Activated CD4-positive, alpha-beta memory T cell treated with anti-CD3 and anti-CD28 coated beads for 36 hours (primary cell): ENCODE data around the gene FAM153A. TPM values are rescaled to one million over a fixed set of nuclear protein-coding genes. Genes with fewer than 3 reads are reported as not detected.
"Not testable (repeated sequence)": the region's sequence is repeated elsewhere in the genome, so short reads cannot be mapped to it uniquely, and the experiment has no call there.

Source experiments
- CTCF ChIA-PET: fragments of 350-600 bp; sonication (Branson Sonifier 250); formaldehyde crosslinking; loops from one replicate; lab custom pipeline; 2021; ENCODE audit warnings: antibody characterized with exemption, inconsistent platforms; lab: Charles Lee
- POLR2A ChIA-PET: fragments of 350-600 bp; sonication (Branson Sonifier 250); formaldehyde crosslinking; loops from one replicate; lab custom pipeline; 2021; ENCODE audit warnings: antibody characterized with exemption; lab: Charles Lee
- DNase-seq: peaks from one replicate; pipeline ENCODE4 v3.0.0-alpha.2; 2020
- H3K27ac Mint-ChIP-seq: one replicate; pipeline ENCODE4 v1.8.0; 2021; ENCODE audit warnings: mixed read lengths
- H3K27me3 Mint-ChIP-seq: one replicate; pipeline ENCODE4 v1.8.0; 2021; ENCODE audit warnings: mixed read lengths
- H3K36me3 Mint-ChIP-seq: one replicate; pipeline ENCODE4 v1.8.0; 2021; ENCODE audit warnings: mixed read lengths
- H3K4me1 Mint-ChIP-seq: one replicate; pipeline ENCODE4 v1.8.0; 2021; ENCODE audit warnings: low read depth, mixed read lengths
- H3K4me3 Mint-ChIP-seq: one replicate; pipeline ENCODE4 v1.8.0; 2021; ENCODE audit warnings: mild to moderate bottlenecking, mixed read lengths
- H3K9me3 Mint-ChIP-seq: one replicate; pipeline ENCODE4 v1.8.0; 2021; ENCODE audit warnings: mixed read lengths
- intact Hi-C: fragments of 100-400 bp; cut with micrococcal nuclease; formaldehyde crosslinking; loops from one replicate; pipeline ENCODE4 v1.15.1; 2023
- total RNA-seq, 2 experiments: library from RNA; stranded (reverse); gene quantifications; one replicate each; pipeline ENCODE4 v1.2.3, GENCODE V29; 2021

FAM153A gene
- total RNA-seq, 2 experiments from 2014 or later: 27.6 to 33.7 TPM

DNA sequence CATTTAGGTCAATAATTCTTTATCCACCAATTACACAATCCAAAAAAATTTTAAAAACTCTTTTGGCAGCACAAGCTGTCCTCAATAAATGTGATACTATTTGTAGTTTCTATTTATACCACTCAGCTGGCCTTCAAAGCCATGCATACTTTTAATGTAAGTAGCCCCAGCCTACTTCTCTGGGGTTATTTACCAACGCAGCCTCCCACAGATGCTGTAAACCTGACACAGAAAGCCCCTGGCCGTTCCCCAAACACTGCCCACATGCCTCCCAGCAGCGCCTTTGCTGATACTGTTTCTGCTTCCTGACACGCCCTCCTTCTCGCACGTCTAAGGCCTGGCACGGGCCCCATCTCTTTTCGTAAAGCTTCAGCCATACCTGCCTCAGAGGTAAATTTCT, 62.7 kb downstream of the FAM153A start:
- H3K27me3 Mint-ChIP-seq, H3K4me3 Mint-ChIP-seq, DNase-seq, intact Hi-C loops, POLR2A ChIA-PET, H3K4me1 Mint-ChIP-seq, H3K9me3 Mint-ChIP-seq, CTCF ChIA-PET, H3K36me3 Mint-ChIP-seq, H3K27ac Mint-ChIP-seq: not testable (repeated sequence)

DNA sequence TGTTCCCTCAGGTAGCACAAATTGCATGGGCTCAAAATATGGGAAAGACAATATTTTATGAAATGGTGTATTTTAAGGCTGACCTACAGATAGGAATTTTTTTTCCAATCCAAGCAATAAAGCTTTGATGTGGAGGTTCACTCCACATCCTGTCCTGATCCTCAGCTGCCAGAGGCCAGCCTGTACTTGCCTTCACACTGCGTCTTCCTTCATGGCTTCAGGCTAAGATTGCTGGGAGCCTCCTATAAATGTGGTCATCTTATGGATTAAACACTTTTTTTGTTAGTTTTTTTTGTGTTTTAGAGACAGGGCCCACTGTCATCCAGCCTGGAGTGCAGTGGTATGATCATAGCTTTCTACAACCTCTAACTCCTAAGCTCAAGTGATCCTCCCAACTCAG, 67.3 kb downstream of the FAM153A start:
- H3K4me1 Mint-ChIP-seq, POLR2A ChIA-PET, CTCF ChIA-PET, H3K9me3 Mint-ChIP-seq, DNase-seq, H3K4me3 Mint-ChIP-seq, H3K27ac Mint-ChIP-seq, H3K27me3 Mint-ChIP-seq, H3K36me3 Mint-ChIP-seq, intact Hi-C loops: not testable (repeated sequence)

DNA sequence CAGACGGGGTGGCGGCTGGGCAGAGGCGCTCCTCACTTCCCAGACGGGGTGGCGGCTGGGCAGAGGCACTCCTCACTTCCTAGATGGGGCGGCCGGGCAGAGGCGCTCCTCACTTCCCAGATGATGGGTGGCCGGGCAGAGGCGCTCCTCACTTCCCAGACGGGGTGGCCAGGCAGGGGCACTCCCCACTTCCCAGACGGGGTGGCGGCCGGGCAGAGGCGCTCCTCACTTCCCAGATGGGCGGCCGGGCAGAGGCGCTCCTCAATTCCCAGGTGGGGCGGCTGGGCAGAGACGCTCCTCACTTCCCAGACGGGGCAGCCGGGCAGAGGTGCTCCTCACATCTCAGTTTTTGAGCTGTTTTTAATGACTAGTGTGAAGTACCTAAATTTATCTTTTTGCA, 86.6 kb downstream of the FAM153A start:
- H3K27me3 Mint-ChIP-seq, intact Hi-C loops, H3K4me3 Mint-ChIP-seq, H3K27ac Mint-ChIP-seq, POLR2A ChIA-PET, H3K36me3 Mint-ChIP-seq, H3K4me1 Mint-ChIP-seq, DNase-seq, H3K9me3 Mint-ChIP-seq, CTCF ChIA-PET: not testable (repeated sequence)

DNA sequence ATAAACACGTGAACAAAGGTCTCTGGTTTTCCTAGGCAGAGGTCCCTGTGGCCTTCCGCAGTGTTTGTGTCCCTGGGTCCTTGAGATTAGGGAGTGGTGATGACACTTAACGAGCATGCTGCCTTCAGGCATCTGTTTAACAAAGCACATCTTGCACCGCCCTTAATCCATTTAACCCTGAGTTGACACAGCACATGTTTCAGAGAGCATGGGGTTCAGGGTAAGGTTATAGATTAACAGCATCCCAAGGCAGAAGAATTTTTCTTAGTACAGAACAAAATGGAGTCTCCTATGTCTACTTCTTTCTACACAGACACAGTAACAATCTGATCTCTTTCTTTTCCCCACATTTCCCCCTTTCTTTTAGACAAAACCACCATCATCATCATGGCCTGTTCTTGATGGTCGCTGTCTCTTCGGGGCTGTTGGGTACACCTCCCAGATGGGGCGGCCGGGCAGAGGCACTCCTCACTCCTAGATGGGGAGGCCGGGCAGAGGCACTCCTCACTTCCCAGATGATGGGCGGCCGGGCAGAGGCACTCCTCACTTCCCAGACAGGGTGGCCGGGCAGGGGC, 87.3 kb downstream of the FAM153A start:
- H3K36me3 Mint-ChIP-seq, H3K27ac Mint-ChIP-seq, H3K4me3 Mint-ChIP-seq, H3K9me3 Mint-ChIP-seq, CTCF ChIA-PET, intact Hi-C loops, DNase-seq, POLR2A ChIA-PET, H3K4me1 Mint-ChIP-seq, H3K27me3 Mint-ChIP-seq: not testable (repeated sequence)

DNA sequence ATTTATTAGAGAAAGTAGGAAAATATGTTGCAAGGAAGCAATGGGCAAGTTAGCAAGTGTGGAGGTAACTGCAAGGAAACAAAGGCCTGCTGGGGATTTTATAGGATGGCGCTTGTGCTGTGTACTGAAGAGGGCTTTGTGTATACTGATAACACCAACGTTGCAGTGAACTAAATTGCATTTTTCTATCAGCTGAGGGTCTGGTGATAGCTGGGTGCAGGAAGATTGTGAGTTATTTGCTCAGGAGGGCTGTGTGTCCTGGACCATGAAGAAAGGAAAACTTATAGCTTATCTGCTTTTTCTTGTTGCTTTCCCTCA, 88.2 kb downstream of the FAM153A start:
- intact Hi-C loops, CTCF ChIA-PET, H3K27me3 Mint-ChIP-seq, POLR2A ChIA-PET, H3K36me3 Mint-ChIP-seq, H3K4me3 Mint-ChIP-seq, DNase-seq, H3K4me1 Mint-ChIP-seq, H3K27ac Mint-ChIP-seq, H3K9me3 Mint-ChIP-seq: not testable (repeated sequence)

DNA sequence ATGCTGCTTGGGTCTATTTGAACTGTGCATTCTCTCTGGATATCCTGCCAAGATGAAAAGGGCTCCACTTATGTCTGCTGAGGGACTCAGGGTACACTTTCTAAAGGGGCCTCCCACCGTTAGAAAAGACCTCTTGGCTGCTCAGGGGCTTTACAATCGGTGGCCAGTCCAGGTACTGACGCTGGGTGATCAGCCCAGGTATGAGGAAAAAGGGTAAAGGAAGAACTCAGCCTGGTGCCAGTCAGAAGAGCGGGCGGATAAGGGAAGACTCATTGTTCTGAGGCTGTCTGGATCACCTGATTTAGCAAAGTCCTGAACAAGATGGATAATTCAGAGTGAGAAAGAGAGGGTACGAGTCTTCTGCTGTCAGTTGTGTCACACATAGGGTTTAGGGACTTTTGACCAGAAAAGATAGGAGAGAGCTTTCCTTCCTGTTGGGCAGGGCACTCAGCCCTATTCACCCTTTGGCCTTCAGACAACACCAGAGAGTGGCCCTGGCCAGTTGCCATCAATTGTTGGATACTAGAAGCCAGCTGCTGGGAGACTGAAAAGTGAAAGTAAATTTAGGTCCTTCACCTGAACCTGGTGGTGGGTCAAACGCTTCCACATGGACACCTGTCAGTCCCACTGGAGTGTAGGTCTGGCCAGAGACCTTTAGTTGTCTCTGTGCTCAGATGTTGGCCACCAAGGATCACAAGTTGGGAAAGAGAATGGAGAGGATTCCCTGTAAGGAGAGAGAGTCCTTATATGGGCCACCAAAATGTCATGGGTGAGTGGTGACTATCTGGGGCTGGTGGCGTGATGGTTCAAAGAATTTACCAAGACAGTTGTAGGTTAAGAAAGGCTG, 88.8 kb downstream of the FAM153A start:
- H3K36me3 Mint-ChIP-seq, POLR2A ChIA-PET, H3K9me3 Mint-ChIP-seq, H3K4me3 Mint-ChIP-seq, DNase-seq, H3K27ac Mint-ChIP-seq, H3K27me3 Mint-ChIP-seq, intact Hi-C loops, H3K4me1 Mint-ChIP-seq, CTCF ChIA-PET: not testable (repeated sequence)

DNA sequence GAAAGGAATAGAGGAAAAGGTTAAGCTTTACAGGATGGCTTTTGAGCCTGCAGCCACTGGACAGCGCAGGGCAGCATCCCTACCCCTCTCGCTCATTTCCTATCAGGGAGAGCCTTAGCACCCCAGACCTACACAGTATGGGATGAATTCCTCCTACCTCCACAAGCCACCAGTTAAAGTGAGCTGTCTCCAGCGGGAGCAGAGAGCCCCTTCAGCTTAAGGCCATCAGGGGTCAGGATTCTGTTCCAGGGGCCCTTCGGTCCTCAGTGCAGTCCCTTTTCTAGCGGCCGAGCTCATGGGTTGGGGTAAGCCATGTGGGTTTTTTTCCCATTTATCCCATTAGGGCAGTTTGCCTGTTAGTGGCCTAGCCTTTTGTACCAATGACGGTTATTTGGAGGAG, 89.7 kb downstream of the FAM153A start:
- H3K27ac Mint-ChIP-seq, H3K9me3 Mint-ChIP-seq, H3K4me1 Mint-ChIP-seq, H3K27me3 Mint-ChIP-seq, POLR2A ChIA-PET, intact Hi-C loops, H3K4me3 Mint-ChIP-seq, H3K36me3 Mint-ChIP-seq, CTCF ChIA-PET, DNase-seq: not testable (repeated sequence)

DNA sequence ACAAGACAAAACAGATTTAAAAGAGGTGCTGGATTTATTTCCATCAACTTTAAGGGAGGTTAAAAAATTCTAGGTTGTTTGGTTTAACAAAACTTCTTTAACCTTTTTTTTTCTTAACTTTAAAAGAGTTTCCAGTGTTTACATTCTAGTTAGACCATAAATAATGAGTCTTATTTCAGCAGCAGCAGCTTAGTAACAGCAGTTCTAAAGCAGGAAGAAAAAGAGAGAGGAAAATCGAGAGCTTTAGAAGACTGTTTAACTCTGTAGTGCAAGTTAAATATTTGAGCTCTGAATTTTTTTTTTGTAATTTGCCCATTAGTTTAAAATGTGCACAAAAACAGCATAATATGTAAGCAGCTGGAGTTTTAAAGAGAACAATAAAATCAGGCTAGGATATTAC, 90.2 kb downstream of the FAM153A start:
- DNase-seq, H3K9me3 Mint-ChIP-seq, CTCF ChIA-PET, intact Hi-C loops, H3K27me3 Mint-ChIP-seq, H3K27ac Mint-ChIP-seq, H3K36me3 Mint-ChIP-seq, H3K4me3 Mint-ChIP-seq, H3K4me1 Mint-ChIP-seq, POLR2A ChIA-PET: not testable (repeated sequence)

DNA sequence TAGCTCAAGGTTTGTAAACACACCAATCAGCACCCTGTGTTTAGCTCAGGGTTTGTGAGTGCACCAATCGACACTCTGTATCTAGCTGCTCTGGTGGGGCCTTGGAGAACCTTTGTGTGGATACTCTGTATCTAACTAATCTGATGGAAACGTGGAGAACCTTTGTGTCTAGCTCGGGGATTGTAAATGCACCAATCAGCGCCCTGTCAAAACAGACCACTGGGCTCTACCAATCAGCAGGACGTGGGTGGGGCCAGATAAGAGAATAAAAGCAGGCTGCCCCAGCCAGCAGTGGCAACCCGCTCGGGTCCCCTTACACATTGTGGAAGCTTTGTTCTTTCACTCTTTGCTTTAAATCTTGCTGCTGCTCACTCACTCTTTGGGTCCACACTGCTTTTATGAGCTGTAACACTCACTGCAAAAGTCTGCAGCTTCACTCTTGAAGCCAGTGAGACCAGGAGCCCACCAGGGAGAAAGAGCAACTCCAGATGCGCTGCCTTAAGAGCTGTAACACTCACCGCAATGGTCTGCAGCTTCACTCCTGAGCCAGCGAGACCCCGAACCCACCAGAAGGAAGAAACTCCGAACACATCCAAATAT, 93.6 kb downstream of the FAM153A start:
- H3K9me3 Mint-ChIP-seq, H3K27ac Mint-ChIP-seq, CTCF ChIA-PET, DNase-seq, H3K36me3 Mint-ChIP-seq, POLR2A ChIA-PET, intact Hi-C loops, H3K4me3 Mint-ChIP-seq, H3K27me3 Mint-ChIP-seq, H3K4me1 Mint-ChIP-seq: not testable (repeated sequence)

DNA sequence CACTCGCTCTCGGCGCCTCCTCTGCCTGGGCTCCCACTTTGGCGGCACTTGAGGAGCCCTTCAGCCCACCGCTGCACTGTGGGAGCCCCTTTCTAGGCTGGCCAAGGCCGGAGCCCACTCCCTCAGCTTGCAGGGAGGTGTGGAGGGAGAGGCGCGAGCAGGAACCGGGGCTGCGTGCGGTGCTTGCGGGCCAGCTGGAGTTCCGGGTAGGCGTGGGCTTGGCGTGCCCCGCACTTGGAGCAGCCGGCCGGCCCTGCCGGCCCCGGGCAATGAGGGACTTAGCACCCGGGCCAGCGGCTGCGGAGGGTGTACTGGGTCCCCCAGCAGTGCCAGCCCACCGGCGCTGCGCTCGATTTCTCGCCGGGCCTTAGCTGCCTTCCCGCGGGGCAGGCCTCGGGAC, 94.6 kb downstream of the FAM153A start:
- CTCF ChIA-PET, H3K27ac Mint-ChIP-seq, H3K9me3 Mint-ChIP-seq, intact Hi-C loops, DNase-seq, H3K4me3 Mint-ChIP-seq, H3K36me3 Mint-ChIP-seq, H3K4me1 Mint-ChIP-seq, POLR2A ChIA-PET, H3K27me3 Mint-ChIP-seq: not testable (repeated sequence)

DNA sequence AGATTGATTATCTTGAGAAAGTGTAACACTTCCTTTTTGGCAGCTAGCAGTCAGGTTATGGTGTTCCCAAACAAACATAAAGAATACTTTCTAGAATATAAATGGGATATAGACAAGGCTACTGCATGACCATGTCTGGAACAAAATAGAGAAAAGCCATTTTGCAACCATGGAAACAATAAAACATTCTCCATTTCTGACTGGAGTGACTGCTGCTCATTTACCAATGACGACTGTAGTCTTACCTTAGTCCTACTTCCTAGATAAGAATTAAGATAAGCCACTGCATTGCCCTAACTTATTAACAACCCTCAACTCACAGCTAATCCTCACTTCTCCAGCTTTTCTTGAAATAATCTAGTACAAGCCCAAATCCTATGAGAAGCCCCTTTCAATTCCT, 100.8 kb downstream of the FAM153A start:
- POLR2A ChIA-PET, H3K4me1 Mint-ChIP-seq, H3K36me3 Mint-ChIP-seq, intact Hi-C loops, H3K27me3 Mint-ChIP-seq, H3K4me3 Mint-ChIP-seq, H3K27ac Mint-ChIP-seq, DNase-seq, H3K9me3 Mint-ChIP-seq, CTCF ChIA-PET: not testable (repeated sequence)
